Measurements from ENCODE around the gene CACNA1C.

GRCh38 chr12:2557597-2557996 lies 504.8 kb downstream of the CACNA1C start:
- TF ChIP-seq RAD21 (IDR thresholded peaks at IDR 0.05; ENCODE audit: low read length) (no peak), PBX3 (IDR thresholded peaks at IDR 0.05) (no peak)
